ENCODE data around the gene GDPGP1. TPM values are rescaled to one million over a fixed set of nuclear protein-coding genes. Genes with fewer than 3 reads are reported as not detected.
"Not testable (repeated sequence)": the region's sequence is repeated elsewhere in the genome, so short reads cannot be mapped to it uniquely, and the experiment has no call there.

The GDPGP1 gene
- total RNA-seq, 4 donors from 2014 or later: 1.8 to 6.9 (median 4.3) TPM

- TF ChIP-seq, protein P1, sequence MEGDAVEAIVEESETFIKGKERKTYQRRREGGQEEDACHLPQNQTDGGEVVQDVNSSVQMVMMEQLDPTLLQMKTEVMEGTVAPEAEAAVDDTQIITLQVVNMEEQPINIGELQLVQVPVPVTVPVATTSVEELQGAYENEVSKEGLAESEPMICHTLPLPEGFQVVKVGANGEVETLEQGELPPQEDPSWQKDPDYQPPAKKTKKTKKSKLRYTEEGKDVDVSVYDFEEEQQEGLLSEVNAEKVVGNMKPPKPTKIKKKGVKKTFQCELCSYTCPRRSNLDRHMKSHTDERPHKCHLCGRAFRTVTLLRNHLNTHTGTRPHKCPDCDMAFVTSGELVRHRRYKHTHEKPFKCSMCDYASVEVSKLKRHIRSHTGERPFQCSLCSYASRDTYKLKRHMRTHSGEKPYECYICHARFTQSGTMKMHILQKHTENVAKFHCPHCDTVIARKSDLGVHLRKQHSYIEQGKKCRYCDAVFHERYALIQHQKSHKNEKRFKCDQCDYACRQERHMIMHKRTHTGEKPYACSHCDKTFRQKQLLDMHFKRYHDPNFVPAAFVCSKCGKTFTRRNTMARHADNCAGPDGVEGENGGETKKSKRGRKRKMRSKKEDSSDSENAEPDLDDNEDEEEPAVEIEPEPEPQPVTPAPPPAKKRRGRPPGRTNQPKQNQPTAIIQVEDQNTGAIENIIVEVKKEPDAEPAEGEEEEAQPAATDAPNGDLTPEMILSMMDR (IDR thresholded peaks at IDR 0.05 in 4 of 5, conservative IDR thresholded peaks at IDR 0.05 in 1 of 5): no peak
- TF ChIP-seq POLR2A (IDR thresholded peaks at IDR 0.05): peak in 1 of 2 donors; percentile 49
- Histone ChIP-seq H3K36me3 (peaks cover 0 to 51% of the 10 kb centered on the region in 2 donors), H3K9me3 (no peaks in the 10 kb centered on the region), H3K27ac (peak overlapping the region; percentile 89 to 97 (median 92)), H3K27me3 (no peaks in the 10 kb centered on the region), H3K4me1 (peaks cover 56 to 63% of the 10 kb centered on the region in 2 donors), H3K4me3 (peak overlapping the region in 2 of 4 donors; percentile 4 to 5)
- intact Hi-C loops (cut with DNase I; ENCODE audit: low total_unique reads) (no loop called here), in situ Hi-C loops (cut with MboI; ENCODE audit: low sequenced_read_pairs in 4 of 4) (no loop called here)
- peak; percentile 89 to 91 for ATAC-seq
- DNase-seq: peak; percentile 61 to 75
These were observed 36.6 kb downstream of the GDPGP1 start for GRCh38 chr15:90270502-90271150.

- no peak overlapping the region for H3K4me3 ChIP-seq
- H3K27ac ChIP-seq: peak overlapping the region; percentile 89 to 97 (median 92)
- intact Hi-C loops (cut with DNase I; ENCODE audit: low total_unique reads) (no loop called here), in situ Hi-C loops (cut with MboI; ENCODE audit: low sequenced_read_pairs in 4 of 4) (no loop called here)
- H3K4me1 ChIP-seq: peaks cover 54 to 61% of the 10 kb centered on the region in 2 donors
- DNase-seq (peak in 1 of 2 donors; percentile 36), ATAC-seq (peak; percentile 8 to 19)
- TF ChIP-seq, protein P1 (IDR thresholded peaks at IDR 0.05 in 4 of 5, conservative IDR thresholded peaks at IDR 0.05 in 1 of 5): no peak
- TF ChIP-seq POLR2A (IDR thresholded peaks at IDR 0.05): no peak
- H3K9me3 ChIP-seq: no peaks in the 10 kb centered on the region
- peaks cover 0 to 51% of the 10 kb centered on the region in 2 donors for H3K36me3 ChIP-seq
- no peaks in the 10 kb centered on the region for H3K27me3 ChIP-seq
These were observed 37.6 kb downstream of the GDPGP1 start for GRCh38 chr15:90271459-90272166.

GRCh38 chr15:90278467-90278866, 44.5 kb downstream of the GDPGP1 start:
- H3K36me3 ChIP-seq: peaks cover 0 to 10% of the 10 kb centered on the region in 2 donors
- intact Hi-C loops (cut with DNase I; ENCODE audit: low total_unique reads); DNase-seq; ATAC-seq; in situ Hi-C loops (cut with MboI; ENCODE audit: low sequenced_read_pairs in 4 of 4); H3K9me3 ChIP-seq; H3K4me3 ChIP-seq; H3K27ac ChIP-seq; H3K27me3 ChIP-seq; H3K4me1 ChIP-seq: not testable (repeated sequence)

GRCh38 chr15:90280743-90281142, 46.7 kb downstream of the GDPGP1 start:
- intact Hi-C loops (cut with DNase I; ENCODE audit: low total_unique reads); DNase-seq; H3K9me3 ChIP-seq; ATAC-seq; H3K4me1 ChIP-seq; H3K27ac ChIP-seq; in situ Hi-C loops (cut with MboI; ENCODE audit: low sequenced_read_pairs in 4 of 4); H3K27me3 ChIP-seq; H3K4me3 ChIP-seq; H3K36me3 ChIP-seq: not testable (repeated sequence)

DNA sequence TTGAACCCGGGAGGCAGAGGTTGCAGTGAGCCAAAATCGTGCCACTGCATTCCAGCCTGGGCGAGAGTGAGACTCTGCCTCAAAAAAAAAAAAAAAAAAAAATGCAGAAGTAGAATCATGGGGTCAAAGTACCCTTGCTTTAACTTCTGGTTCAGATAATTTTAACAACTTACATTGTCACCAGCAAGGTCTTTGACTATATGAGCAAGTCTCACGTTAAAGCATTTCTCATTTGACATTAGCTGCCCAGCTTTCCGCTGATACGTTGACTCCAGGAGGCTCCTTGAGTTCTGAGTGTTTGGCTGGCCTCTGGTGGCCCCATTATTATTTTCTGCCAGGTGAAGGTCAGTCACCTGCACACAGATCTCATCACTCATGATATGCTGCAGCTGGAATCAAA, 47.6 kb downstream of the GDPGP1 start:
- ATAC-seq; H3K4me1 ChIP-seq; H3K36me3 ChIP-seq; in situ Hi-C loops (cut with MboI; ENCODE audit: low sequenced_read_pairs in 4 of 4); H3K27me3 ChIP-seq; DNase-seq; H3K9me3 ChIP-seq; H3K4me3 ChIP-seq; intact Hi-C loops (cut with DNase I; ENCODE audit: low total_unique reads); H3K27ac ChIP-seq: not testable (repeated sequence)

- no peaks in the 10 kb centered on the region for H3K36me3 ChIP-seq
- no peaks in the 10 kb centered on the region for H3K9me3 ChIP-seq
- no peaks in the 10 kb centered on the region for H3K27me3 ChIP-seq
- H3K27ac ChIP-seq: no peak overlapping the region
- DNase-seq (no peak), ATAC-seq (no peak)
- H3K4me3 ChIP-seq: no peak overlapping the region
- in situ Hi-C loops (cut with MboI; ENCODE audit: low sequenced_read_pairs in 4 of 4) (no loop called here), intact Hi-C loops (cut with DNase I; ENCODE audit: low total_unique reads) (no loop called here)
- no peak for TF ChIP-seq POLR2A (IDR thresholded peaks at IDR 0.05)
- TF ChIP-seq, protein P1 (IDR thresholded peaks at IDR 0.05 in 4 of 5, conservative IDR thresholded peaks at IDR 0.05 in 1 of 5): peak in 1 of 5 experiments; percentile 44
- H3K4me1 ChIP-seq: no peaks in the 10 kb centered on the region
These were observed 52.7 kb downstream of the GDPGP1 start for GRCh38 chr15:90286678-90287077.
